WTC11 (cell line): ENCODE measurements around the gene BMPER.

Source experiments
- ETV6 ChIP-seq: sonication (generic); formaldehyde crosslinking; IDR thresholded peaks from 2 replicates; pipeline ENCODE4 v1.8.1; 2022; ENCODE audit warnings: mild to moderate bottlenecking, missing genetic modification reagents
- ZNF263 ChIP-seq: sonication (generic); formaldehyde crosslinking; IDR thresholded peaks from 2 replicates; pipeline ENCODE4 v1.8.1; 2022; ENCODE audit warnings: low read depth, mild to moderate bottlenecking, moderate library complexity, missing genetic modification reagents
- ZNF396 ChIP-seq: fragments of 250-450 bp; sonication (Bioruptor Pico); IDR thresholded peaks from 2 replicates; pipeline ENCODE4 v1.8.0; 2021; ENCODE audit warnings: mild to moderate bottlenecking, moderate library complexity, borderline replicate concordance
- TF ChIP-seq, protein P1 (sequence below): sonication (generic); formaldehyde crosslinking; IDR thresholded peaks from 2 replicates; pipeline ENCODE4 v1.8.1; 2022; ENCODE audit warnings: mild to moderate bottlenecking, moderate library complexity, missing genetic modification reagents
- TF ChIP-seq, protein P2 (sequence below): fragments of 200-600 bp; IDR thresholded peaks from 2 replicates; pipeline ENCODE4 v1.8.0; 2022; ENCODE audit warnings: antibody characterized with exemption
- TF ChIP-seq, protein P3 (sequence below): sonication (generic); formaldehyde crosslinking; IDR thresholded peaks from 2 replicates; pipeline ENCODE4 v1.8.1; 2023; ENCODE audit warnings: mild to moderate bottlenecking, missing genetic modification reagents, borderline replicate concordance

DNA sequence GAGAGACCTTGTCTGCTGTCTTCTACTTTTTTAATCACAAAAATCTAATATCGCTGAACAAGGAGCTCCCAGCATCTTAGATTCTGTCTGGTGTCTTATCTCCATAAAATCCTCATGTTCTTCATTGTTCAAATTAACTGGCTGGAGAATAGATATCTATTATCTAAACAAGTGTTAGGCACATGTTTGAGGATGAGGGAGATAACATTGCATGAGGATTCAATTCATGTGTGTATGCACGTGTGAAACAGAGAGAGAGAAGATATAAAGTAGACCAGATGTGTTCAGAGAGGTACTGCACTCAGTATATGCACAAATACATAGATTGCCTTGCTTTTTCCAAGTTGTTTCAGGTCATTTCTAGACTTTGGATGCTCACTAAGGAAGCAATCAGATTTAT is 5.4 kb downstream of the BMPER start:
- TF ChIP-seq ZNF396 (CRISPR knock-in tag) (no peak), ZNF263 (CRISPR knock-in tag) (no peak), ETV6 (CRISPR knock-in tag) (no peak)
- TF ChIP-seq, protein P1, sequence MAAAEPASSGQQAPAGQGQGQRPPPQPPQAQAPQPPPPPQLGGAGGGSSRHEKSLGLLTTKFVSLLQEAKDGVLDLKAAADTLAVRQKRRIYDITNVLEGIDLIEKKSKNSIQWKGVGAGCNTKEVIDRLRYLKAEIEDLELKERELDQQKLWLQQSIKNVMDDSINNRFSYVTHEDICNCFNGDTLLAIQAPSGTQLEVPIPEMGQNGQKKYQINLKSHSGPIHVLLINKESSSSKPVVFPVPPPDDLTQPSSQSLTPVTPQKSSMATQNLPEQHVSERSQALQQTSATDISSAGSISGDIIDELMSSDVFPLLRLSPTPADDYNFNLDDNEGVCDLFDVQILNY: no peak
- TF ChIP-seq, protein P2, sequence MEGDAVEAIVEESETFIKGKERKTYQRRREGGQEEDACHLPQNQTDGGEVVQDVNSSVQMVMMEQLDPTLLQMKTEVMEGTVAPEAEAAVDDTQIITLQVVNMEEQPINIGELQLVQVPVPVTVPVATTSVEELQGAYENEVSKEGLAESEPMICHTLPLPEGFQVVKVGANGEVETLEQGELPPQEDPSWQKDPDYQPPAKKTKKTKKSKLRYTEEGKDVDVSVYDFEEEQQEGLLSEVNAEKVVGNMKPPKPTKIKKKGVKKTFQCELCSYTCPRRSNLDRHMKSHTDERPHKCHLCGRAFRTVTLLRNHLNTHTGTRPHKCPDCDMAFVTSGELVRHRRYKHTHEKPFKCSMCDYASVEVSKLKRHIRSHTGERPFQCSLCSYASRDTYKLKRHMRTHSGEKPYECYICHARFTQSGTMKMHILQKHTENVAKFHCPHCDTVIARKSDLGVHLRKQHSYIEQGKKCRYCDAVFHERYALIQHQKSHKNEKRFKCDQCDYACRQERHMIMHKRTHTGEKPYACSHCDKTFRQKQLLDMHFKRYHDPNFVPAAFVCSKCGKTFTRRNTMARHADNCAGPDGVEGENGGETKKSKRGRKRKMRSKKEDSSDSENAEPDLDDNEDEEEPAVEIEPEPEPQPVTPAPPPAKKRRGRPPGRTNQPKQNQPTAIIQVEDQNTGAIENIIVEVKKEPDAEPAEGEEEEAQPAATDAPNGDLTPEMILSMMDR: no peak
- TF ChIP-seq, protein P3, sequence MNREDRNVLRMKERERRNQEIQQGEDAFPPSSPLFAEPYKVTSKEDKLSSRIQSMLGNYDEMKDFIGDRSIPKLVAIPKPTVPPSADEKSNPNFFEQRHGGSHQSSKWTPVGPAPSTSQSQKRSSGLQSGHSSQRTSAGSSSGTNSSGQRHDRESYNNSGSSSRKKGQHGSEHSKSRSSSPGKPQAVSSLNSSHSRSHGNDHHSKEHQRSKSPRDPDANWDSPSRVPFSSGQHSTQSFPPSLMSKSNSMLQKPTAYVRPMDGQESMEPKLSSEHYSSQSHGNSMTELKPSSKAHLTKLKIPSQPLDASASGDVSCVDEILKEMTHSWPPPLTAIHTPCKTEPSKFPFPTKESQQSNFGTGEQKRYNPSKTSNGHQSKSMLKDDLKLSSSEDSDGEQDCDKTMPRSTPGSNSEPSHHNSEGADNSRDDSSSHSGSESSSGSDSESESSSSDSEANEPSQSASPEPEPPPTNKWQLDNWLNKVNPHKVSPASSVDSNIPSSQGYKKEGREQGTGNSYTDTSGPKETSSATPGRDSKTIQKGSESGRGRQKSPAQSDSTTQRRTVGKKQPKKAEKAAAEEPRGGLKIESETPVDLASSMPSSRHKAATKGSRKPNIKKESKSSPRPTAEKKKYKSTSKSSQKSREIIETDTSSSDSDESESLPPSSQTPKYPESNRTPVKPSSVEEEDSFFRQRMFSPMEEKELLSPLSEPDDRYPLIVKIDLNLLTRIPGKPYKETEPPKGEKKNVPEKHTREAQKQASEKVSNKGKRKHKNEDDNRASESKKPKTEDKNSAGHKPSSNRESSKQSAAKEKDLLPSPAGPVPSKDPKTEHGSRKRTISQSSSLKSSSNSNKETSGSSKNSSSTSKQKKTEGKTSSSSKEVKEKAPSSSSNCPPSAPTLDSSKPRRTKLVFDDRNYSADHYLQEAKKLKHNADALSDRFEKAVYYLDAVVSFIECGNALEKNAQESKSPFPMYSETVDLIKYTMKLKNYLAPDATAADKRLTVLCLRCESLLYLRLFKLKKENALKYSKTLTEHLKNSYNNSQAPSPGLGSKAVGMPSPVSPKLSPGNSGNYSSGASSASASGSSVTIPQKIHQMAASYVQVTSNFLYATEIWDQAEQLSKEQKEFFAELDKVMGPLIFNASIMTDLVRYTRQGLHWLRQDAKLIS (CRISPR knock-in tag): no peak
